GM18868 (cell line): ENCODE measurements around the gene TUBB4B.
"Not testable (repeated sequence)": the region's sequence is repeated elsewhere in the genome, so short reads cannot be mapped to it uniquely, and the experiment has no call there.

Source experiments
- ATAC-seq: cut with Tn5 transposase; IDR thresholded peaks from one replicate; pipeline ENCODE4 v1.9.1; 2021; ENCODE audit warnings: mild to moderate bottlenecking, moderate library complexity; ENCODE audit not compliant: unreplicated experiment

The TUBB4B gene

GRCh38 chr9:137251490-137252268 lies 10.6 kb downstream of the TUBB4B start:
- no peak for ATAC-seq

- ATAC-seq: no peak
These were observed 11.7 kb downstream of the TUBB4B start for GRCh38 chr9:137252555-137253506.

GRCh38 chr9:137253717-137254623 lies 12.9 kb downstream of the TUBB4B start:
- ATAC-seq: no peak

- peak; percentile 75 for ATAC-seq
These were observed 13.7 kb downstream of the TUBB4B start, which contains the start of gene NELFB for GRCh38 chr9:137254624-137255447. NELFB (plus strand) TSS chr9:137255327.

- ATAC-seq: peak; percentile 36
These were observed 14.5 kb downstream of the TUBB4B start for GRCh38 chr9:137255448-137256114.

GRCh38 chr9:137256362-137256761 lies 15.3 kb downstream of the TUBB4B start:
- no peak for ATAC-seq

GRCh38 chr9:137256856-137257255 lies 15.8 kb downstream of the TUBB4B start:
- ATAC-seq: no peak

- not testable (repeated sequence) for ATAC-seq
These were observed 21.3 kb downstream of the TUBB4B start for GRCh38 chr9:137262173-137262908.

GRCh38 chr9:137262909-137263285 lies 21.8 kb downstream of the TUBB4B start:
- no peak for ATAC-seq

- no peak for ATAC-seq
These were observed 22.4 kb downstream of the TUBB4B start for GRCh38 chr9:137263506-137263905.

- no peak for ATAC-seq
These were observed 23.0 kb downstream of the TUBB4B start for GRCh38 chr9:137264067-137264466.

- ATAC-seq: no peak
These were observed 24.5 kb downstream of the TUBB4B start for GRCh38 chr9:137265496-137266161.

GRCh38 chr9:137266162-137266527 lies 25.1 kb downstream of the TUBB4B start:
- ATAC-seq: no peak

- no peak for ATAC-seq
These were observed 25.7 kb downstream of the TUBB4B start for GRCh38 chr9:137266585-137267453.

- peak; percentile 53 for ATAC-seq
These were observed 26.9 kb downstream of the TUBB4B start for GRCh38 chr9:137267933-137268355.

- ATAC-seq: no peak
These were observed 27.6 kb downstream of the TUBB4B start for GRCh38 chr9:137268538-137269201.
